Panc1 (cell line): ENCODE results near the gene GNAQ. TPM values are rescaled to one million over a fixed set of nuclear protein-coding genes. Genes with fewer than 3 reads are reported as not detected.

Experiments used
- ATAC-seq: fragments of 200-7000 bp; cut with Tn5 transposase; 2 replicates; pipeline ENCODE4 v1.9.1; 2020; ENCODE audit warnings: mild to moderate bottlenecking, moderate library complexity
- BruUV-seq: library from RNA; stranded (reverse); fragments of 400-500 nt; replicated peaks from 2 replicates; lab custom pipeline; 2021; lab: Mats Ljungman, UMichigan
- CTCF ChIA-PET: fragments of 300-600 bp; sonication (Branson Sonifier 250); formaldehyde crosslinking; loops from one replicate; lab custom pipeline; 2022; ENCODE audit warnings: antibody characterized with exemption; lab: Charles Lee
- POLR2A ChIA-PET: fragments of 300-600 bp; sonication (Branson Sonifier 250); formaldehyde crosslinking; loops from one replicate; lab custom pipeline; 2022; ENCODE audit warnings: antibody characterized with exemption; lab: Charles Lee
- DNase-seq: peaks from one replicate; pipeline ENCODE4 v3.0.0-alpha.2; 2010; ENCODE audit warnings: low read depth, low spot score
- H3K27ac ChIP-seq: 2 replicates; pipeline ENCODE4 v1.5.1; 2011; ENCODE audit warnings: mild to moderate bottlenecking, low read length, inconsistent platforms
- H3K27me3 ChIP-seq: fragments of 200-500 bp; sonication (Bioruptor generic); 2 replicates; pipeline ENCODE4 v1.6.0; 2014; ENCODE audit warnings: low read length, inconsistent platforms; ENCODE audit not compliant: control insufficient read depth, insufficient read depth
- H3K36me3 ChIP-seq: fragments of 200-500 bp; sonication (Bioruptor generic); 2 replicates; pipeline ENCODE4 v1.5.1; 2014; ENCODE audit warnings: inconsistent platforms, mild to moderate bottlenecking, low read length, moderate library complexity; ENCODE audit not compliant: control insufficient read depth, insufficient read depth
- H3K4me1 ChIP-seq: 2 replicates; pipeline ENCODE4 v1.5.1; 2011; ENCODE audit warnings: inconsistent platforms, mild to moderate bottlenecking, low read length, moderate library complexity; ENCODE audit not compliant: control insufficient read depth, insufficient read depth
- H3K4me3 ChIP-seq, 2 experiments: 2 replicates each; pipeline ENCODE4 v1.5.1; 2011 to 2012; ENCODE audit warnings: low read depth in 2 of 2, low read length in 2 of 2, mild to moderate bottlenecking in 2 of 2, inconsistent platforms in 1 of 2, moderate library complexity in 1 of 2
- H3K9me3 ChIP-seq: fragments of 200-500 bp; sonication (Bioruptor generic); 2 replicates; pipeline ENCODE4 v1.5.1; 2014; ENCODE audit warnings: low read depth, mild to moderate bottlenecking, inconsistent platforms, low read length, moderate library complexity; ENCODE audit not compliant: control insufficient read depth, insufficient read depth
- POLR2AphosphoS5 ChIP-seq: IDR thresholded peaks from 2 replicates; pipeline ENCODE4 v1.6.1; 2012; ENCODE audit warnings: mild to moderate bottlenecking, low read depth, low read length, moderate library complexity
- SIN3A ChIP-seq: IDR thresholded peaks from 2 replicates; pipeline ENCODE4 v1.6.1; 2012; ENCODE audit warnings: low read depth, mild to moderate bottlenecking, low read length, moderate library complexity, borderline replicate concordance; ENCODE audit not compliant: insufficient read depth
- TCF7L2 ChIP-seq: IDR thresholded peaks from 2 replicates; pipeline ENCODE4 v1.6.1; 2011; ENCODE audit warnings: mild to moderate bottlenecking, low read depth, low read length, inconsistent platforms
- in situ Hi-C: cut with HindIII; loops from 2 replicates; pipeline ENCODE4 v1.10.0; 2016; ENCODE audit warnings: low sequenced_read_pairs, low pct_unique_long_range_greater_than_20kb
- intact Hi-C: fragments of 100-400 bp; cut with micrococcal nuclease; formaldehyde crosslinking; loops from one replicate; pipeline ENCODE4 v1.10.0; 2022; ENCODE audit not compliant: unreplicated experiment
- total RNA-seq: library from RNA; stranded (reverse); gene quantifications from one replicate; pipeline ENCODE4 v1.2.1, GENCODE V29; 2021; ENCODE audit not compliant: unreplicated experiment
- TF ChIP-seq, protein P1 (sequence below), 2 experiments: IDR thresholded peaks; 2 replicates each; pipeline ENCODE4 v1.6.1; 2011 to 2012; ENCODE audit warnings: low read depth in 2 of 2, control low read depth in 1 of 2, low read length in 1 of 2, mild to moderate bottlenecking in 1 of 2, moderate library complexity in 1 of 2; ENCODE audit not compliant: insufficient read depth in 1 of 2
- TF ChIP-seq, protein P2 (sequence below): fragments of 450-650 bp; IDR thresholded peaks from 2 replicates; pipeline ENCODE4 v1.5.1; 2017; ENCODE audit warnings: mild to moderate bottlenecking

The GNAQ gene
- total RNA-seq, 1 experiment from 2014 or later: 34.5 TPM

DNA sequence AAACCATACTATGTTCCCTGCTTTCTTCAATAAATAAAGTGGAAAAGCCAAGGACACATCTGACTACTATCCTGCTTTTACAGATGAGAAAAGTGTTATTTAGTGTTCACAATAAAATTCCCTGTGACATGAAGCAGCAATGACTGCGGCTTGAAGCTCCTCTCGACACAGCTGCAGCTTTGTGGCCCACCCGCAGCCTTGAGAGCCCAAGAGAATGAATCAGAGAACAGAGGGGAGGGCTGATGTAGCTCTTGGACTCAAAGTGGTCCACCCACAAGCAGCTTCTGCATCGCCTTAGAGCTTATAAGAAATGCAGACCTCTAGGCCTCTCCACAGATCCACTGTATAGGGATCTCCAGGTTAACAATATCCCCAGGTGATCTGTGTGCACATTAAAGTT is 202.2 kb downstream of the GNAQ start:
- POLR2A ChIA-PET: no interaction called here

DNA sequence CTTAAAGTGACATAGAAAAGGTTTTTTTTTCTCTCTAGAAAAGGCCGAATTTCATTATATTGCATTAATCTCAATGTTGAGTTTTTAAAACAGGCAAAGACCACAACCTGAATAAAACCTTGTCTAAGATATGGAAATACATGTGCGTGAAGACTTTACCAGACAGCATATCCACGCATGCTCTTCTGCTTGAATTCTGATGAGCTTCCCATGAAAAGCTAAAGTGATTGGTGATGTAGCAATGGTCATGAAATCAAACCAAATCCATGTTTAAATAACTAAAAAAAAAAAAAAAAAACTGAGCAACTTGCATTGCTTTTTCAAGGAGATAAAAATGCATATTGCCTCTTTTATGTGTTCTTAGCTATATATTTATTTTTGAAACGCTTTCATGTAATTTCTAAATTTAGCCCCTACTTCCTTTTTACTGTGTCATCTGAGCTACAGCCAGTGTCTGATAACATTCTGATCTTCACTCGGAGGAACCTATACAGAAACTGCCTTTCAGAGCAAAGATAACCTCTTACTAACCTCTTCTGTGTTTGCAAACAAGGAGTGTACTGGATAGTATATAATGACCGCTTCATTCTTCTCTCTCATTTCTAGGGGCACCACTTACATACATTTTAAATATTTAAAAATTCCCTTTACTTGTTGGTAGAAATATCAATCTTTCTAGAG is 204.4 kb downstream of the GNAQ start:
- H3K27ac ChIP-seq: no peak overlapping the region
- DNase-seq: no peak
- no TSS peak for BruUV-seq
- in situ Hi-C loops: no loop called here
- intact Hi-C loops: no loop called here
- no peak for ATAC-seq
- H3K27me3 ChIP-seq: no peaks in the 10 kb centered on the region
- ChIA-PET POLR2A (no interaction called here), CTCF (no interaction called here)
- no peaks in the 10 kb centered on the region for H3K4me1 ChIP-seq
- no peaks in the 10 kb centered on the region for H3K9me3 ChIP-seq
- no peaks in the 10 kb centered on the region for H3K36me3 ChIP-seq
- H3K4me3 ChIP-seq: no peak overlapping the region
- TF ChIP-seq, protein P1, sequence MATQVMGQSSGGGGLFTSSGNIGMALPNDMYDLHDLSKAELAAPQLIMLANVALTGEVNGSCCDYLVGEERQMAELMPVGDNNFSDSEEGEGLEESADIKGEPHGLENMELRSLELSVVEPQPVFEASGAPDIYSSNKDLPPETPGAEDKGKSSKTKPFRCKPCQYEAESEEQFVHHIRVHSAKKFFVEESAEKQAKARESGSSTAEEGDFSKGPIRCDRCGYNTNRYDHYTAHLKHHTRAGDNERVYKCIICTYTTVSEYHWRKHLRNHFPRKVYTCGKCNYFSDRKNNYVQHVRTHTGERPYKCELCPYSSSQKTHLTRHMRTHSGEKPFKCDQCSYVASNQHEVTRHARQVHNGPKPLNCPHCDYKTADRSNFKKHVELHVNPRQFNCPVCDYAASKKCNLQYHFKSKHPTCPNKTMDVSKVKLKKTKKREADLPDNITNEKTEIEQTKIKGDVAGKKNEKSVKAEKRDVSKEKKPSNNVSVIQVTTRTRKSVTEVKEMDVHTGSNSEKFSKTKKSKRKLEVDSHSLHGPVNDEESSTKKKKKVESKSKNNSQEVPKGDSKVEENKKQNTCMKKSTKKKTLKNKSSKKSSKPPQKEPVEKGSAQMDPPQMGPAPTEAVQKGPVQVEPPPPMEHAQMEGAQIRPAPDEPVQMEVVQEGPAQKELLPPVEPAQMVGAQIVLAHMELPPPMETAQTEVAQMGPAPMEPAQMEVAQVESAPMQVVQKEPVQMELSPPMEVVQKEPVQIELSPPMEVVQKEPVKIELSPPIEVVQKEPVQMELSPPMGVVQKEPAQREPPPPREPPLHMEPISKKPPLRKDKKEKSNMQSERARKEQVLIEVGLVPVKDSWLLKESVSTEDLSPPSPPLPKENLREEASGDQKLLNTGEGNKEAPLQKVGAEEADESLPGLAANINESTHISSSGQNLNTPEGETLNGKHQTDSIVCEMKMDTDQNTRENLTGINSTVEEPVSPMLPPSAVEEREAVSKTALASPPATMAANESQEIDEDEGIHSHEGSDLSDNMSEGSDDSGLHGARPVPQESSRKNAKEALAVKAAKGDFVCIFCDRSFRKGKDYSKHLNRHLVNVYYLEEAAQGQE (IDR thresholded peaks at IDR 0.05; ENCODE audit: insufficient read depth in 1 of 2, low read depth in 2 of 2, low read length in 1 of 2): no peak
- TF ChIP-seq TCF7L2 (no peak), POLR2AphosphoS5 (no peak), SIN3A (no peak)
- TF ChIP-seq, protein P2, sequence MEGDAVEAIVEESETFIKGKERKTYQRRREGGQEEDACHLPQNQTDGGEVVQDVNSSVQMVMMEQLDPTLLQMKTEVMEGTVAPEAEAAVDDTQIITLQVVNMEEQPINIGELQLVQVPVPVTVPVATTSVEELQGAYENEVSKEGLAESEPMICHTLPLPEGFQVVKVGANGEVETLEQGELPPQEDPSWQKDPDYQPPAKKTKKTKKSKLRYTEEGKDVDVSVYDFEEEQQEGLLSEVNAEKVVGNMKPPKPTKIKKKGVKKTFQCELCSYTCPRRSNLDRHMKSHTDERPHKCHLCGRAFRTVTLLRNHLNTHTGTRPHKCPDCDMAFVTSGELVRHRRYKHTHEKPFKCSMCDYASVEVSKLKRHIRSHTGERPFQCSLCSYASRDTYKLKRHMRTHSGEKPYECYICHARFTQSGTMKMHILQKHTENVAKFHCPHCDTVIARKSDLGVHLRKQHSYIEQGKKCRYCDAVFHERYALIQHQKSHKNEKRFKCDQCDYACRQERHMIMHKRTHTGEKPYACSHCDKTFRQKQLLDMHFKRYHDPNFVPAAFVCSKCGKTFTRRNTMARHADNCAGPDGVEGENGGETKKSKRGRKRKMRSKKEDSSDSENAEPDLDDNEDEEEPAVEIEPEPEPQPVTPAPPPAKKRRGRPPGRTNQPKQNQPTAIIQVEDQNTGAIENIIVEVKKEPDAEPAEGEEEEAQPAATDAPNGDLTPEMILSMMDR: no peak

More for the DNA sequence above, 202.2 kb downstream of the GNAQ start:
- no peaks in the 10 kb centered on the region for H3K4me1 ChIP-seq
- no peaks in the 10 kb centered on the region for H3K27me3 ChIP-seq
- H3K27ac ChIP-seq: no peak overlapping the region
- H3K9me3 ChIP-seq: no peaks in the 10 kb centered on the region
- TF ChIP-seq, protein P1 (IDR thresholded peaks at IDR 0.05; ENCODE audit: insufficient read depth in 1 of 2, low read depth in 2 of 2, low read length in 1 of 2): no peak
- TF ChIP-seq, protein P2: no peak
- TF ChIP-seq SIN3A (no peak), TCF7L2 (no peak), POLR2AphosphoS5 (no peak)
- no peak overlapping the region for H3K4me3 ChIP-seq
- no peaks in the 10 kb centered on the region for H3K36me3 ChIP-seq
- intact Hi-C loops (no loop called here), in situ Hi-C loops (no loop called here)
- no TSS peak for BruUV-seq
- CTCF ChIA-PET: no interaction called here
- ATAC-seq (no peak), DNase-seq (no peak)
